K562 (cell line): ENCODE measurements around the gene SLC5A6. TPM values are rescaled to one million over a fixed set of nuclear protein-coding genes. Genes with fewer than 3 reads are reported as not detected.

Experiments used
- polyA plus RNA-seq, 8 experiments: library from polyadenylated mRNA; depleted of rRNA in 4 of 8; stranded (reverse) in 5 of 8; unstranded in 3 of 8; fragments of >200 nt; fragmentation: Nextera tagmentation in 2 of 8; fragmentation: Illumina TruSeq in 1 of 8; extraction: Ambion mirVana in 2 of 8; extraction: Trizol in 1 of 8; gene quantifications; 2 replicates each; pipeline versions ENCODE4 v1.2.1 to v1.2.3, GENCODE V29; 2011 to 2014; ENCODE audit warnings: inconsistent platforms in 1 of 8, missing spikeins in 1 of 8
- total RNA-seq, 7 experiments: library from RNA; depleted of rRNA in 6 of 7; stranded (reverse); fragments of >200 nt in 6 of 7; fragmentation: Illumina TruSeq in 2 of 7; extraction: Trizol in 2 of 7; gene quantifications; 2 replicates each; pipeline versions ENCODE4 v1.2.1 to v1.2.3, GENCODE V29; 2011 to 2021; ENCODE audit warnings: low replicate concordance in 1 of 7

Gene SLC5A6
- total and polyA plus RNA-seq, 9 of the 15 experiments (the other 6 are each of a cell fraction or from before 2014, with no cell fraction given), result 32.6 to 137 (median 107) TPM

Other genes with a start within 250 kb of the SLC5A6 start
Only the 7 nearest of the 25 such genes appear.
- gene PRR30, start 72.9 kb downstream of the SLC5A6 start, total RNA-seq (2014; rRNA removed), result not detected in 2 replicates
- not detected in 2 replicates for gene PRR30, start 72.9 kb downstream of the SLC5A6 start, total RNA-seq (2014; rRNA removed; fragmentation: Illumina TruSeq; extraction: Trizol)
- gene PRR30, start 72.9 kb downstream of the SLC5A6 start, total RNA-seq (2015; rRNA removed; fragmentation: Illumina TruSeq; extraction: Trizol), result not detected in 2 replicates
- gene PRR30, start 72.9 kb downstream of the SLC5A6 start, total RNA-seq (2021), result not detected in 2 replicates
- gene PRR30, start 72.9 kb downstream of the SLC5A6 start, polyA plus RNA-seq (2011; rRNA removed), result not detected in 2 replicates
- gene PRR30, start 72.9 kb downstream of the SLC5A6 start, polyA plus RNA-seq (2014; fragmentation: Illumina TruSeq; extraction: Trizol), result not detected in 2 replicates
- gene PRR30, start 72.9 kb downstream of the SLC5A6 start, polyA plus RNA-seq (2014; fragmentation: Nextera tagmentation; extraction: Ambion mirVana), result not detected
- gene PRR30, start 72.9 kb downstream of the SLC5A6 start, polyA plus RNA-seq (2014; rRNA removed), result not detected in 2 replicates
- gene TCF23, start 63.3 kb downstream of the SLC5A6 start, total RNA-seq (2014; rRNA removed), result not detected in 2 replicates
- gene TCF23, start 63.3 kb downstream of the SLC5A6 start, total RNA-seq (2014; rRNA removed; fragmentation: Illumina TruSeq; extraction: Trizol), result 0.03 TPM in 1 of 2 replicates, not detected in the other
- 0.07 TPM in 1 of 2 replicates, not detected in the other for gene TCF23, start 63.3 kb downstream of the SLC5A6 start, total RNA-seq (2015; rRNA removed; fragmentation: Illumina TruSeq; extraction: Trizol)
- gene TCF23, start 63.3 kb downstream of the SLC5A6 start, total RNA-seq (2021), result not detected in 2 replicates
- gene TCF23, start 63.3 kb downstream of the SLC5A6 start, polyA plus RNA-seq (2011; rRNA removed), result not detected in 2 replicates
- not detected in 2 replicates for gene TCF23, start 63.3 kb downstream of the SLC5A6 start, polyA plus RNA-seq (2014; fragmentation: Illumina TruSeq; extraction: Trizol)
- gene TCF23, start 63.3 kb downstream of the SLC5A6 start, polyA plus RNA-seq (2014; fragmentation: Nextera tagmentation; extraction: Ambion mirVana), result not detected
- gene TCF23, start 63.3 kb downstream of the SLC5A6 start, polyA plus RNA-seq (2014; rRNA removed), result not detected in 2 replicates
- gene ATRAID, start 227 bp downstream of the SLC5A6 start, total RNA-seq (2014; rRNA removed), result 70.2 and 93.5 TPM in 2 replicates
- gene ATRAID, start 227 bp downstream of the SLC5A6 start, total RNA-seq (2014; rRNA removed; fragmentation: Illumina TruSeq; extraction: Trizol), result 82.3 and 88.2 TPM in 2 replicates
- 99.1 and 108 TPM in 2 replicates for gene ATRAID, start 227 bp downstream of the SLC5A6 start, total RNA-seq (2015; rRNA removed; fragmentation: Illumina TruSeq; extraction: Trizol)
- 75.4 and 78.7 TPM in 2 replicates for gene ATRAID, start 227 bp downstream of the SLC5A6 start, total RNA-seq (2021)
- 168 and 174 TPM in 2 replicates for gene ATRAID, start 227 bp downstream of the SLC5A6 start, polyA plus RNA-seq (2011; rRNA removed)
- gene ATRAID, start 227 bp downstream of the SLC5A6 start, polyA plus RNA-seq (2014; fragmentation: Illumina TruSeq; extraction: Trizol), result 104 and 134 TPM in 2 replicates
- 100 to 1,000 TPM; 122 to 187 TPM for gene ATRAID, start 227 bp downstream of the SLC5A6 start, polyA plus RNA-seq (2014; fragmentation: Nextera tagmentation; extraction: Ambion mirVana)
- gene ATRAID, start 227 bp downstream of the SLC5A6 start, polyA plus RNA-seq (2014; rRNA removed), result 106 and 108 TPM in 2 replicates
- gene CAD, start 5.1 kb upstream of the SLC5A6 start, total RNA-seq (2014; rRNA removed), result 57.7 and 94.5 TPM in 2 replicates
- 19.6 and 26.7 TPM in 2 replicates for gene CAD, start 5.1 kb upstream of the SLC5A6 start, total RNA-seq (2014; rRNA removed; fragmentation: Illumina TruSeq; extraction: Trizol)
- gene CAD, start 5.1 kb upstream of the SLC5A6 start, total RNA-seq (2015; rRNA removed; fragmentation: Illumina TruSeq; extraction: Trizol), result 33.7 and 35.7 TPM in 2 replicates
- 123 and 126 TPM in 2 replicates for gene CAD, start 5.1 kb upstream of the SLC5A6 start, total RNA-seq (2021)
- 27.9 and 69.2 TPM in 2 replicates for gene CAD, start 5.1 kb upstream of the SLC5A6 start, polyA plus RNA-seq (2011; rRNA removed)
- gene CAD, start 5.1 kb upstream of the SLC5A6 start, polyA plus RNA-seq (2014; fragmentation: Illumina TruSeq; extraction: Trizol), result 76.4 and 95.0 TPM in 2 replicates
- 1 to 10 TPM; 7.5 to 8.8 TPM for gene CAD, start 5.1 kb upstream of the SLC5A6 start, polyA plus RNA-seq (2014; fragmentation: Nextera tagmentation; extraction: Ambion mirVana)
- gene CAD, start 5.1 kb upstream of the SLC5A6 start, polyA plus RNA-seq (2014; rRNA removed), result 54.5 and 60.7 TPM in 2 replicates
- gene SLC30A3, start 50.8 kb upstream of the SLC5A6 start, total RNA-seq (2014; rRNA removed), result 0.68 and 2.4 TPM in 2 replicates
- gene SLC30A3, start 50.8 kb upstream of the SLC5A6 start, total RNA-seq (2014; rRNA removed; fragmentation: Illumina TruSeq; extraction: Trizol), result 0.10 and 0.36 TPM in 2 replicates
- gene SLC30A3, start 50.8 kb upstream of the SLC5A6 start, total RNA-seq (2015; rRNA removed; fragmentation: Illumina TruSeq; extraction: Trizol), result 0.41 and 0.58 TPM in 2 replicates
- gene SLC30A3, start 50.8 kb upstream of the SLC5A6 start, total RNA-seq (2021), result 2.0 and 2.2 TPM in 2 replicates
- gene SLC30A3, start 50.8 kb upstream of the SLC5A6 start, polyA plus RNA-seq (2011; rRNA removed), result 1.2 and 3.1 TPM in 2 replicates
- gene SLC30A3, start 50.8 kb upstream of the SLC5A6 start, polyA plus RNA-seq (2014; fragmentation: Illumina TruSeq; extraction: Trizol), result 1.1 and 2.2 TPM in 2 replicates
- under 1 TPM in 1 of 2 experiments, not detected in 1; 0.03 TPM for gene SLC30A3, start 50.8 kb upstream of the SLC5A6 start, polyA plus RNA-seq (2014; fragmentation: Nextera tagmentation; extraction: Ambion mirVana)
- gene SLC30A3, start 50.8 kb upstream of the SLC5A6 start, polyA plus RNA-seq (2014; rRNA removed), result 2.3 and 2.7 TPM in 2 replicates
- not detected in 2 replicates for gene DNAJC5G, start 63.2 kb upstream of the SLC5A6 start, total RNA-seq (2014; rRNA removed)
- not detected in 2 replicates for gene DNAJC5G, start 63.2 kb upstream of the SLC5A6 start, total RNA-seq (2014; rRNA removed; fragmentation: Illumina TruSeq; extraction: Trizol)
- not detected in 2 replicates for gene DNAJC5G, start 63.2 kb upstream of the SLC5A6 start, total RNA-seq (2015; rRNA removed; fragmentation: Illumina TruSeq; extraction: Trizol)
- gene DNAJC5G, start 63.2 kb upstream of the SLC5A6 start, total RNA-seq (2021), result not detected in 2 replicates
- gene DNAJC5G, start 63.2 kb upstream of the SLC5A6 start, polyA plus RNA-seq (2011; rRNA removed), result not detected in 2 replicates
- not detected in 2 replicates for gene DNAJC5G, start 63.2 kb upstream of the SLC5A6 start, polyA plus RNA-seq (2014; fragmentation: Illumina TruSeq; extraction: Trizol)
- gene DNAJC5G, start 63.2 kb upstream of the SLC5A6 start, polyA plus RNA-seq (2014; fragmentation: Nextera tagmentation; extraction: Ambion mirVana), result not detected
- 0.43 TPM in 1 of 2 replicates, not detected in the other for gene DNAJC5G, start 63.2 kb upstream of the SLC5A6 start, polyA plus RNA-seq (2014; rRNA removed)
- not detected in 2 replicates for gene TRIM54, start 70.2 kb upstream of the SLC5A6 start, total RNA-seq (2014; rRNA removed)
- gene TRIM54, start 70.2 kb upstream of the SLC5A6 start, total RNA-seq (2014; rRNA removed; fragmentation: Illumina TruSeq; extraction: Trizol), result not detected in 2 replicates
- gene TRIM54, start 70.2 kb upstream of the SLC5A6 start, total RNA-seq (2015; rRNA removed; fragmentation: Illumina TruSeq; extraction: Trizol), result not detected in 2 replicates
- not detected in 2 replicates for gene TRIM54, start 70.2 kb upstream of the SLC5A6 start, total RNA-seq (2021)
- gene TRIM54, start 70.2 kb upstream of the SLC5A6 start, polyA plus RNA-seq (2011; rRNA removed), result not detected in 2 replicates
- gene TRIM54, start 70.2 kb upstream of the SLC5A6 start, polyA plus RNA-seq (2014; fragmentation: Illumina TruSeq; extraction: Trizol), result not detected in 2 replicates
- gene TRIM54, start 70.2 kb upstream of the SLC5A6 start, polyA plus RNA-seq (2014; fragmentation: Nextera tagmentation; extraction: Ambion mirVana), result not detected
- not detected in 2 replicates for gene TRIM54, start 70.2 kb upstream of the SLC5A6 start, polyA plus RNA-seq (2014; rRNA removed)